Loucy (cell line): ENCODE results near the gene MEST.

ENCODE experiments used
- EZH2phosphoT487 ChIP-seq: fragments of 200-600 bp; IDR thresholded peaks from 2 replicates; pipeline ENCODE4 v1.6.1; 2018; ENCODE audit warnings: antibody characterized with exemption, mild to moderate bottlenecking, moderate library complexity, borderline replicate concordance
- TF ChIP-seq, protein P1 (sequence below): fragments of 200-600 bp; sonication (generic); conservative IDR thresholded peaks from 2 replicates; pipeline ENCODE4 v1.5.1; 2014; ENCODE audit warnings: mild to moderate bottlenecking, antibody characterized with exemption, low read length

DNA sequence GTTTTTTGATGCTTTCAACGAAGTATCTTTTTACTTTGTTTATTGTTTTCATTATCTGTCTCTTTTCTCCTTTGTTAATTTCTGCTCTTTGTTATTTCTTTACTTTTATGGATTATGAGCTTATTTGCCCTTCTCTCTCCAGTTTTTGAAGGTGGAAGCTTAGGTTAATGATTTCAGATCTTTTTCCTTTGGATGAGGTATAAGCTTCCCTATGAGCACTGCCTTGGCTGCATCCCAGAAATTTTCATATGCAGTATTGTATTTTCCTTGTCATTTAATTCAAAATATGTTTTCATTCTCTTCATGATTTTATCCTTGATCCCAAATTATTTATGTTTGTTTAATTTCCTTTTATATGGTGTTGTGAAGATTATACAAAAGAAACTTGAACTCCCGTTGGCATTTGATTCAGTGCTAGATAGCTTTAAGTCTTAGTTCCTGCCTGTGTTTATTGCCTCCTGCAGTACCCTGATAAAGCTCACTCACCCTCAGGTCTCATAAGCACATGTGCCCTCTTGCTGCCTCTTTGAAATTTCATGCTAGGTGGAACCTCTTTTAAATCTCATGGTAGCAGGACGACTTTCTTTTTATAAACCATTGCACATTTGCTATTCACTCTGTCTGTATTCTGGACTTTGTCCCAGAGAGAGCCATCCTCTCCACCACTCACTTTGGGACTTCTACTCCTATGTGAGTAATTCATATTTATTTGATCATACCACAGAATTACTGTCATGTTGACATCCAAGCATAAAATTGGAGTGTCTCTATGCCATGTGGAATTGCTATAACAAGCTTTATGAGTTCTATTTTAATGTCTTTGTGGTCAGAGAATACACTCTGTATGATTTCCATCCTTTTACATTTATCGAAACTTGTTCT, 28.1 kb upstream of the MEST start:
- TF ChIP-seq, protein P1, sequence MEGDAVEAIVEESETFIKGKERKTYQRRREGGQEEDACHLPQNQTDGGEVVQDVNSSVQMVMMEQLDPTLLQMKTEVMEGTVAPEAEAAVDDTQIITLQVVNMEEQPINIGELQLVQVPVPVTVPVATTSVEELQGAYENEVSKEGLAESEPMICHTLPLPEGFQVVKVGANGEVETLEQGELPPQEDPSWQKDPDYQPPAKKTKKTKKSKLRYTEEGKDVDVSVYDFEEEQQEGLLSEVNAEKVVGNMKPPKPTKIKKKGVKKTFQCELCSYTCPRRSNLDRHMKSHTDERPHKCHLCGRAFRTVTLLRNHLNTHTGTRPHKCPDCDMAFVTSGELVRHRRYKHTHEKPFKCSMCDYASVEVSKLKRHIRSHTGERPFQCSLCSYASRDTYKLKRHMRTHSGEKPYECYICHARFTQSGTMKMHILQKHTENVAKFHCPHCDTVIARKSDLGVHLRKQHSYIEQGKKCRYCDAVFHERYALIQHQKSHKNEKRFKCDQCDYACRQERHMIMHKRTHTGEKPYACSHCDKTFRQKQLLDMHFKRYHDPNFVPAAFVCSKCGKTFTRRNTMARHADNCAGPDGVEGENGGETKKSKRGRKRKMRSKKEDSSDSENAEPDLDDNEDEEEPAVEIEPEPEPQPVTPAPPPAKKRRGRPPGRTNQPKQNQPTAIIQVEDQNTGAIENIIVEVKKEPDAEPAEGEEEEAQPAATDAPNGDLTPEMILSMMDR: peak; percentile 29; the same call in 1 of the 2 replicates
- no peak for TF ChIP-seq EZH2phosphoT487
